Measurements from ENCODE around the gene DDR2. TPM values are rescaled to one million over a fixed set of nuclear protein-coding genes. Genes with fewer than 3 reads are reported as not detected.
"Not testable (repeated sequence)": the region's sequence is repeated elsewhere in the genome, so short reads cannot be mapped to it uniquely, and the experiment has no call there.

DDR2 gene
- total RNA-seq, 1 experiment from 2014 or later: 4.9 TPM

DNA sequence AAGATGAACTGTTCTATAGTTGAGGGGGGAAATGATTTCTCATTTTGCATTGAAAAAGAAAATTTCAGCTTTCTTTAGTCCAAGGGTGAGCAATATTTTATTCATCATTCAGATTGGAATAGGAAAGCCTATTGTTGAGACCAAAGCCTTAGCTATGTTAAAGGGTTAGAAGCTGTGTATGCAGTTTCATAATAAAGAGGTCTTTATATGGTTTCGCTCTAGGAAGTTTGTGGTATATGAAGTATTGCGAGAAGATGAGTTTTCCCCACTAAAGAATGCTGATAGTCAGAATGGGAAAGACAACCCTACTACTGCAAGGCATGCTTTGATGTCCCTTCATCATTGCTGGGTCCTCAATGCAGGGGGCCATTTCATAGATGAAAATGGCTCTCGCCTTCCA lies 42.2 kb upstream of the DDR2 start:
- CTCF ChIA-PET: interaction anchor here (0.6 to 1.8 kb wide), 6 partner anchors 23 to 210 kb away, joined by 3 to 10 read pairs (median 4); no protein-coding TSS in a partner anchor
- H3K4me3 Mint-ChIP-seq (ENCODE audit: unreplicated experiment): no peak overlapping the region
- no peak for TF ChIP-seq CTCF (IDR thresholded peaks at IDR 0.05; ENCODE audit: unreplicated experiment)

GRCh38 chr1:162590686-162591085 lies 41.6 kb upstream of the DDR2 start:
- Mint-ChIP-seq H3K36me3 (ENCODE audit: insufficient read depth, unreplicated experiment) (peaks cover 100% of the 10 kb centered on the region), H3K27ac (ENCODE audit: low read depth, unreplicated experiment) (no peak overlapping the region), H3K4me3 (ENCODE audit: unreplicated experiment) (no peak overlapping the region), H3K4me1 (ENCODE audit: insufficient read depth, unreplicated experiment) (no peaks in the 10 kb centered on the region), H3K27me3 (ENCODE audit: insufficient read depth, unreplicated experiment) (no peaks in the 10 kb centered on the region), H3K9me3 (ENCODE audit: unreplicated experiment) (no peaks in the 10 kb centered on the region)
- CTCF ChIA-PET: interaction anchor here (0.6 to 1.8 kb wide), 3 partner anchors 22 to 209 kb away, joined by 3 to 10 read pairs (median 9); no protein-coding TSS in a partner anchor
- intact Hi-C loops (cut with micrococcal nuclease): no loop called here
- DNase-seq (ENCODE audit: unreplicated experiment): no peak
- POLR2A ChIA-PET: interaction anchor here (0.6 to 1.1 kb wide), 4 partner anchors 14 to 1457 kb away, joined by 3 to 9 read pairs (median 4); no protein-coding TSS in a partner anchor
- no TSS peak for BruUV-seq (replicated peaks)
- TF ChIP-seq CTCF (IDR thresholded peaks at IDR 0.05; ENCODE audit: unreplicated experiment): no peak

More for the DNA sequence above, 42.2 kb upstream of the DDR2 start:
- no peak for DNase-seq (ENCODE audit: unreplicated experiment)
- POLR2A ChIA-PET: interaction anchor here (0.6 to 1.2 kb wide), 5 partner anchors 15 to 1456 kb away, joined by 3 to 9 read pairs (median 4); partner anchors contain the start of gene UAP1
- BruUV-seq (replicated peaks): no TSS peak
- Mint-ChIP-seq H3K9me3 (ENCODE audit: unreplicated experiment) (no peaks in the 10 kb centered on the region), H3K27me3 (ENCODE audit: insufficient read depth, unreplicated experiment) (no peaks in the 10 kb centered on the region), H3K27ac (ENCODE audit: low read depth, unreplicated experiment) (no peak overlapping the region), H3K4me1 (ENCODE audit: insufficient read depth, unreplicated experiment) (no peaks in the 10 kb centered on the region), H3K36me3 (ENCODE audit: insufficient read depth, unreplicated experiment) (peaks cover 100% of the 10 kb centered on the region)
- intact Hi-C loops (cut with micrococcal nuclease): no loop called here

GRCh38 chr1:162596514-162597170 lies 35.6 kb upstream of the DDR2 start:
- DNase-seq (ENCODE audit: unreplicated experiment): no peak
- Mint-ChIP-seq H3K27me3 (ENCODE audit: insufficient read depth, unreplicated experiment) (no peaks in the 10 kb centered on the region), H3K9me3 (ENCODE audit: unreplicated experiment) (no peaks in the 10 kb centered on the region), H3K27ac (ENCODE audit: low read depth, unreplicated experiment) (no peak overlapping the region), H3K4me1 (ENCODE audit: insufficient read depth, unreplicated experiment) (no peaks in the 10 kb centered on the region), H3K36me3 (ENCODE audit: insufficient read depth, unreplicated experiment) (peaks cover 99% of the 10 kb centered on the region), H3K4me3 (ENCODE audit: unreplicated experiment) (no peak overlapping the region)
- TF ChIP-seq CTCF (IDR thresholded peaks at IDR 0.05; ENCODE audit: unreplicated experiment): no peak
- BruUV-seq (replicated peaks): no TSS peak
- ChIA-PET CTCF (interaction anchor here (0.7 to 4.7 kb wide), 6 partner anchors 9 to 204 kb away, joined by 3 to 39 read pairs (median 4); no protein-coding TSS in a partner anchor), POLR2A (interaction anchor here (0.5 to 1.7 kb wide), 4 partner anchors 9 to 55 kb away, joined by 3 to 15 read pairs (median 5); no protein-coding TSS in a partner anchor)
- intact Hi-C loops (cut with micrococcal nuclease): no loop called here

GRCh38 chr1:162599451-162599850 lies 32.8 kb upstream of the DDR2 start:
- Mint-ChIP-seq H3K4me3 (ENCODE audit: unreplicated experiment) (no peak overlapping the region), H3K27me3 (ENCODE audit: insufficient read depth, unreplicated experiment) (no peaks in the 10 kb centered on the region), H3K4me1 (ENCODE audit: insufficient read depth, unreplicated experiment) (peaks cover 5% of the 10 kb centered on the region), H3K27ac (ENCODE audit: low read depth, unreplicated experiment) (no peak overlapping the region), H3K9me3 (ENCODE audit: unreplicated experiment) (no peaks in the 10 kb centered on the region), H3K36me3 (ENCODE audit: insufficient read depth, unreplicated experiment) (peaks cover 99% of the 10 kb centered on the region)
- CTCF ChIA-PET: interaction anchor here (0.7 to 1.0 kb wide), 5 partner anchors 14 to 539 kb away, joined by 3 to 6 read pairs (median 4); no protein-coding TSS in a partner anchor
- BruUV-seq (replicated peaks): TSS peak; percentile 67
- intact Hi-C loops (cut with micrococcal nuclease): no loop called here
- no peak for DNase-seq (ENCODE audit: unreplicated experiment)
- TF ChIP-seq CTCF (IDR thresholded peaks at IDR 0.05; ENCODE audit: unreplicated experiment): no peak
- POLR2A ChIA-PET: interaction anchor here (0.7 to 1.4 kb wide), 4 partner anchors 30 to 316 kb away, joined by 3 to 7 read pairs (median 4); no protein-coding TSS in a partner anchor

DNA sequence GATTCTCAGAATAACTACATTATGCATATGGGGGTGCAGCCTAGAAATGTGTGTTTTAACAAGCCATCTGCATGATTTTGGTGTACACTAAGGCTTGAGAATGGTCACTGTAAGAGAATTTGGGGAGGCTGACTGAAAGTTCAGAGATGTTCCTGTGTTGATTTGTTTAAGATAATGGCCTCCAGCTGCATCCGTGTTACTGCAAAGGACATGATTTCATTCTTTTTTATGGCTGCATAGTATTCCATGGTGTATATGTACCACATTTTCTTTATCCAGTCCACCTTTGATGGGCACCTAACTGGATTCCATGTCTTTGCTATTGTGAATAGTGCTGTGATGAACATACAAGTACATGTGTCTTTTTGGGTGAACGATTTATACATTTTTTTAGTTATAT lies 29.1 kb upstream of the DDR2 start:
- H3K27ac Mint-ChIP-seq (ENCODE audit: low read depth, unreplicated experiment): peak overlapping the region; percentile 91
- intact Hi-C loops (cut with micrococcal nuclease); H3K4me3 Mint-ChIP-seq (ENCODE audit: unreplicated experiment); DNase-seq (ENCODE audit: unreplicated experiment); H3K27me3 Mint-ChIP-seq (ENCODE audit: insufficient read depth, unreplicated experiment); BruUV-seq (replicated peaks); H3K9me3 Mint-ChIP-seq (ENCODE audit: unreplicated experiment): not testable (repeated sequence)
- peaks cover 85% of the 10 kb centered on the region for H3K36me3 Mint-ChIP-seq (ENCODE audit: insufficient read depth, unreplicated experiment)
- H3K4me1 Mint-ChIP-seq (ENCODE audit: insufficient read depth, unreplicated experiment): peaks cover 20% of the 10 kb centered on the region
- POLR2A ChIA-PET: interaction anchor here (0.7 to 1.5 kb wide), 2 partner anchors 10 kb away, joined by 3 to 4 read pairs; no protein-coding TSS in a partner anchor
- CTCF ChIA-PET: interaction anchor here (0.5 to 8.4 kb wide), 6 partner anchors 9 to 814 kb away, joined by 3 to 47 read pairs (median 10); no protein-coding TSS in a partner anchor
